HEK293 (cell line): ENCODE measurements around the gene TVP23C.

Experiments used
- CTCF ChIA-PET: fragments of 350-600 bp; formaldehyde crosslinking; extraction: SDS; loops from one replicate; lab custom pipeline; 2021; ENCODE audit warnings: antibody characterized with exemption; lab: Yijun Ruan, JAX
- POLR2A ChIA-PET: fragments of 300-600 bp; formaldehyde crosslinking; extraction: SDS; loops from one replicate; lab custom pipeline; 2020; ENCODE audit warnings: antibody characterized with exemption, inconsistent platforms; lab: Yijun Ruan, JAX
- H3K27ac ChIP-seq: fragments of 200-500 bp; sonication (Bioruptor generic); 2 replicates; pipeline ENCODE4 v1.5.1; 2014; ENCODE audit warnings: low read depth, low read length, control low read depth, inconsistent platforms; ENCODE audit errors: extremely low read depth
- H3K36me3 ChIP-seq, 2 experiments: fragments of 200-500 bp in 1 of 2; sonication (Bioruptor generic) in 1 of 2; 1 replicate in 1 of 2; 2 replicates in 1 of 2; pipeline ENCODE4 v1.5.1; 2014 to 2017; ENCODE audit warnings: inconsistent platforms in 2 of 2, low read length in 2 of 2; ENCODE audit not compliant: control insufficient read depth in 2 of 2, insufficient read depth in 1 of 2
- H3K4me1 ChIP-seq: fragments of 200-500 bp; sonication (Bioruptor generic); 2 replicates; pipeline ENCODE4 v1.5.1; 2014; ENCODE audit warnings: mild to moderate bottlenecking, low read length, inconsistent platforms; ENCODE audit not compliant: control insufficient read depth, insufficient read depth
- H3K4me3 ChIP-seq: 2 replicates; pipeline ENCODE4 v1.5.1; 2011; ENCODE audit warnings: low read depth, mild to moderate bottlenecking, control low read depth, low read length, moderate library complexity
- H3K9me3 ChIP-seq: fragments of 200-500 bp; sonication (Bioruptor generic); 2 replicates; pipeline ENCODE4 v1.5.1; 2014; ENCODE audit warnings: low read depth, low read length, inconsistent platforms; ENCODE audit not compliant: control insufficient read depth, insufficient read depth
- AEBP2 ChIP-seq: fragments of 450-650 bp; formaldehyde crosslinking; IDR thresholded peaks from 2 replicates; pipeline ENCODE4 v1.5.1; 2016; ENCODE audit warnings: missing biosample characterization, missing genetic modification characterization, borderline replicate concordance
- ATF2 ChIP-seq: fragments of 450-650 bp; formaldehyde crosslinking; IDR thresholded peaks from 2 replicates; pipeline ENCODE4 v1.5.1; 2016; ENCODE audit warnings: missing biosample characterization, missing genetic modification characterization, low read depth
- BCL11B ChIP-seq: fragments of 450-650 bp; formaldehyde crosslinking; IDR thresholded peaks from 2 replicates; pipeline ENCODE4 v1.5.1; 2016; ENCODE audit warnings: low read depth, missing biosample characterization, missing genetic modification characterization
- HIC1 ChIP-seq: fragments of 450-650 bp; formaldehyde crosslinking; IDR thresholded peaks from 2 replicates; pipeline ENCODE4 v1.5.1; 2016; ENCODE audit warnings: missing biosample characterization, missing genetic modification characterization
- PRDM6 ChIP-seq: fragments of 450-650 bp; formaldehyde crosslinking; IDR thresholded peaks from 2 replicates; pipeline ENCODE4 v1.5.1; 2017; ENCODE audit warnings: missing biosample characterization, missing genetic modification characterization
- SP2 ChIP-seq: fragments of 450-650 bp; formaldehyde crosslinking; IDR thresholded peaks from 2 replicates; pipeline ENCODE4 v1.5.1; 2016; ENCODE audit warnings: missing biosample characterization, missing genetic modification characterization
- ZBTB21 ChIP-seq: fragments of 450-650 bp; formaldehyde crosslinking; IDR thresholded peaks from 2 replicates; pipeline ENCODE4 v1.5.1; 2017; ENCODE audit warnings: missing biosample characterization, missing genetic modification characterization
- ZBTB48 ChIP-seq: fragments of 450-650 bp; formaldehyde crosslinking; IDR thresholded peaks from 2 replicates; pipeline ENCODE4 v1.5.1; 2016; ENCODE audit warnings: missing biosample characterization, missing genetic modification characterization
- ZBTB49 ChIP-seq: fragments of 450-650 bp; formaldehyde crosslinking; IDR thresholded peaks from 2 replicates; pipeline ENCODE4 v1.5.1; 2016; ENCODE audit warnings: missing biosample characterization, missing genetic modification characterization, low read depth
- ZBTB8A ChIP-seq: fragments of 450-650 bp; formaldehyde crosslinking; IDR thresholded peaks from 2 replicates; pipeline ENCODE4 v1.5.1; 2016; ENCODE audit warnings: missing biosample characterization, missing genetic modification characterization
- ZEB2 ChIP-seq: fragments of 450-650 bp; formaldehyde crosslinking; IDR thresholded peaks from 2 replicates; pipeline ENCODE4 v1.5.1; 2016; ENCODE audit warnings: missing biosample characterization, missing genetic modification characterization
- ZFHX2 ChIP-seq: fragments of 450-650 bp; formaldehyde crosslinking; conservative IDR thresholded peaks from 2 replicates; pipeline ENCODE4 v1.5.1; 2016; ENCODE audit warnings: missing biosample characterization, missing genetic modification characterization
- ZFP37 ChIP-seq: fragments of 450-650 bp; formaldehyde crosslinking; IDR thresholded peaks from 2 replicates; pipeline ENCODE4 v1.5.1; 2016; ENCODE audit warnings: missing biosample characterization, missing genetic modification characterization
- ZNF2 ChIP-seq: fragments of 450-650 bp; formaldehyde crosslinking; IDR thresholded peaks from 2 replicates; pipeline ENCODE4 v1.5.1; 2016; ENCODE audit warnings: missing biosample characterization, missing genetic modification characterization
- ZNF223 ChIP-seq: fragments of 450-650 bp; formaldehyde crosslinking; IDR thresholded peaks from 2 replicates; pipeline ENCODE4 v1.5.1; 2016; ENCODE audit warnings: missing biosample characterization, missing genetic modification characterization
- ZNF302 ChIP-seq: fragments of 450-650 bp; formaldehyde crosslinking; IDR thresholded peaks from 2 replicates; pipeline ENCODE4 v1.5.1; 2016; ENCODE audit warnings: missing biosample characterization, missing genetic modification characterization, low read depth
- ZNF354C ChIP-seq: fragments of 450-650 bp; formaldehyde crosslinking; IDR thresholded peaks from 2 replicates; pipeline ENCODE4 v1.5.1; 2016; ENCODE audit warnings: missing biosample characterization, missing genetic modification characterization, low read depth, borderline replicate concordance
- ZNF404 ChIP-seq: fragments of 450-650 bp; formaldehyde crosslinking; IDR thresholded peaks from 2 replicates; pipeline ENCODE4 v1.5.1; 2017; ENCODE audit warnings: missing biosample characterization, missing genetic modification characterization
- ZNF521 ChIP-seq: fragments of 450-650 bp; formaldehyde crosslinking; IDR thresholded peaks from 2 replicates; pipeline ENCODE4 v1.5.1; 2017; ENCODE audit warnings: missing biosample characterization, mild to moderate bottlenecking, missing genetic modification characterization
- ZNF529 ChIP-seq: fragments of 450-650 bp; formaldehyde crosslinking; IDR thresholded peaks from 2 replicates; pipeline ENCODE4 v1.5.1; 2017; ENCODE audit warnings: missing genetic modification characterization, missing biosample characterization; ENCODE audit not compliant: insufficient replicate concordance
- ZNF580 ChIP-seq: fragments of 450-650 bp; formaldehyde crosslinking; IDR thresholded peaks from 2 replicates; pipeline ENCODE4 v1.5.1; 2016; ENCODE audit warnings: missing biosample characterization, missing genetic modification characterization
- ZNF585B ChIP-seq: fragments of 450-650 bp; formaldehyde crosslinking; IDR thresholded peaks from 2 replicates; pipeline ENCODE4 v1.5.1; 2016; ENCODE audit warnings: missing biosample characterization, missing genetic modification characterization
- ZNF639 ChIP-seq: fragments of 450-650 bp; formaldehyde crosslinking; IDR thresholded peaks from 2 replicates; pipeline ENCODE4 v1.5.1; 2016; ENCODE audit warnings: missing biosample characterization, missing genetic modification characterization
- ZNF785 ChIP-seq: fragments of 450-650 bp; formaldehyde crosslinking; IDR thresholded peaks from 2 replicates; pipeline ENCODE4 v1.5.1; 2016; ENCODE audit warnings: missing biosample characterization, missing genetic modification characterization

Gene TVP23C

GRCh38 chr17:15457723-15458094 is 105.6 kb downstream of the TVP23C start:
- ChIA-PET CTCF (interaction anchor here (0.8 to 1.2 kb wide), 2 partner anchors 12 to 45 kb away, joined by 3 read pairs; no protein-coding TSS in a partner anchor), POLR2A (no interaction called here)
- Histone ChIP-seq H3K4me1 (no peaks in the 10 kb centered on the region), H3K9me3 (no peaks in the 10 kb centered on the region; the same call in 1 of the 2 replicates), H3K27ac (no peak overlapping the region), H3K36me3 (peaks cover 0 to 31% of the 10 kb centered on the region in 2 experiments; a peak in 2 of 3 replicates), H3K4me3 (no peak overlapping the region)
- TF ChIP-seq BCL11B (tag by site-specific recombination) (no peak), ZNF585B (tag by site-specific recombination) (no peak), ZNF521 (no peak), ZNF354C (tag by site-specific recombination) (no peak), ZBTB8A (tag by site-specific recombination) (no peak), ZNF223 (tag by site-specific recombination) (no peak), ZFHX2 (tag by site-specific recombination) (no peak), SP2 (tag by site-specific recombination) (no peak), ZNF529 (no peak), ZFP37 (tag by site-specific recombination) (no peak), ZNF404 (tag by site-specific recombination) (no peak), ZNF2 (no peak)

GRCh38 chr17:15456972-15457722 is 106.1 kb downstream of the TVP23C start:
- ChIA-PET POLR2A (no interaction called here), CTCF (interaction anchor here (0.8 to 1.2 kb wide), 2 partner anchors 11 to 46 kb away, joined by 3 read pairs; no protein-coding TSS in a partner anchor)
- H3K4me1 ChIP-seq: no peaks in the 10 kb centered on the region
- H3K4me3 ChIP-seq: no peak overlapping the region
- H3K36me3 ChIP-seq: peaks cover 0 to 37% of the 10 kb centered on the region in 2 experiments; a peak in 1 of 3 replicates
- no peak overlapping the region for H3K27ac ChIP-seq
- H3K9me3 ChIP-seq: no peaks in the 10 kb centered on the region; the same call in 1 of the 2 replicates
- no peak for TF ChIP-seq ZEB2 (tag by site-specific recombination)
- TF ChIP-seq ZBTB21 (tag by site-specific recombination): no peak
- TF ChIP-seq ZNF785 (tag by site-specific recombination): no peak
- no peak for TF ChIP-seq ZNF580
- TF ChIP-seq ZNF302 (tag by site-specific recombination): no peak
- TF ChIP-seq HIC1: no peak
- TF ChIP-seq PRDM6: no peak
- no peak for TF ChIP-seq ZBTB49 (tag by site-specific recombination)
- no peak for TF ChIP-seq ZBTB48 (tag by site-specific recombination)
- no peak for TF ChIP-seq AEBP2
- no peak for TF ChIP-seq ATF2 (tag by site-specific recombination)
- no peak for TF ChIP-seq ZNF639 (tag by site-specific recombination)
